Measurements from ENCODE around the gene CNTNAP5.

CNTNAP5 gene

GRCh38 chr2:124689348-124689747 lies 664.3 kb downstream of the CNTNAP5 start:
- H3K4me2 ChIP-seq (ENCODE audit: low read depth, low read length): no peak overlapping the region
- no peak for TF ChIP-seq EZH2 (optimal IDR thresholded peaks at IDR 0.05; ENCODE audit: low read depth, low read length)
- TF ChIP-seq CTCF (IDR thresholded peaks at IDR 0.05; ENCODE audit: low read length): no peak
- TF ChIP-seq EZH2phosphoT487 (IDR thresholded peaks at IDR 0.05; ENCODE audit: low read length): no peak
- H3K79me2 ChIP-seq (ENCODE audit: low read length): no peaks in the 10 kb centered on the region
- no peaks in the 10 kb centered on the region for H3K27me3 ChIP-seq (replicated peaks; ENCODE audit: insufficient read depth, low read length)
- H3F3A ChIP-seq (ENCODE audit: insufficient read depth, low read length): no peaks in the 10 kb centered on the region
- no peak overlapping the region for H3K4me3 ChIP-seq (ENCODE audit: low read length)
- H3K9me2 ChIP-seq (replicated peaks; ENCODE audit: insufficient read depth, low read length): no peaks in the 10 kb centered on the region
- H4K20me1 ChIP-seq (ENCODE audit: insufficient read depth, low read length): no peaks in the 10 kb centered on the region
- H3K36me3 ChIP-seq (replicated peaks; ENCODE audit: insufficient read depth, low read length): no peaks in the 10 kb centered on the region
- H2AFZ ChIP-seq (ENCODE audit: low read length): no peak overlapping the region
- no peak for DNase-seq
- H3K4me1 ChIP-seq (ENCODE audit: low read length): no peaks in the 10 kb centered on the region
- H3K9ac ChIP-seq (ENCODE audit: low read length): no peak overlapping the region
- no peaks in the 10 kb centered on the region for H3K9me3 ChIP-seq (replicated peaks; ENCODE audit: insufficient read depth, low read length)
- H3K27ac ChIP-seq (ENCODE audit: low read length): no peak overlapping the region

GRCh38 chr2:124692216-124692615 lies 667.1 kb downstream of the CNTNAP5 start:
- no peaks in the 10 kb centered on the region for H3K36me3 ChIP-seq (replicated peaks; ENCODE audit: insufficient read depth, low read length)
- no peaks in the 10 kb centered on the region for H3K27me3 ChIP-seq (replicated peaks; ENCODE audit: insufficient read depth, low read length)
- H3K4me2 ChIP-seq (ENCODE audit: low read depth, low read length): no peak overlapping the region
- TF ChIP-seq EZH2phosphoT487 (IDR thresholded peaks at IDR 0.05; ENCODE audit: low read length) (no peak), CTCF (IDR thresholded peaks at IDR 0.05; ENCODE audit: low read length) (no peak), EZH2 (optimal IDR thresholded peaks at IDR 0.05; ENCODE audit: low read depth, low read length) (no peak)
- no peak overlapping the region for H3K27ac ChIP-seq (ENCODE audit: low read length)
- H3F3A ChIP-seq (ENCODE audit: insufficient read depth, low read length): no peaks in the 10 kb centered on the region
- no peaks in the 10 kb centered on the region for H3K4me1 ChIP-seq (ENCODE audit: low read length)
- no peak overlapping the region for H2AFZ ChIP-seq (ENCODE audit: low read length)
- H3K9me3 ChIP-seq (replicated peaks; ENCODE audit: insufficient read depth, low read length): no peaks in the 10 kb centered on the region
- DNase-seq: no peak
- H3K9ac ChIP-seq (ENCODE audit: low read length): no peak overlapping the region
- H3K9me2 ChIP-seq (replicated peaks; ENCODE audit: insufficient read depth, low read length): no peaks in the 10 kb centered on the region
- H3K4me3 ChIP-seq (ENCODE audit: low read length): no peak overlapping the region
- H4K20me1 ChIP-seq (ENCODE audit: insufficient read depth, low read length): no peaks in the 10 kb centered on the region
- no peaks in the 10 kb centered on the region for H3K79me2 ChIP-seq (ENCODE audit: low read length)

- no peak overlapping the region for H2AFZ ChIP-seq (ENCODE audit: low read length)
- H3K9me2 ChIP-seq (replicated peaks; ENCODE audit: insufficient read depth, low read length): no peaks in the 10 kb centered on the region
- no peaks in the 10 kb centered on the region for H3K4me1 ChIP-seq (ENCODE audit: low read length)
- H3K36me3 ChIP-seq (replicated peaks; ENCODE audit: insufficient read depth, low read length): no peaks in the 10 kb centered on the region
- no peaks in the 10 kb centered on the region for H4K20me1 ChIP-seq (ENCODE audit: insufficient read depth, low read length)
- no peak overlapping the region for H3K9ac ChIP-seq (ENCODE audit: low read length)
- no peak for DNase-seq
- no peak overlapping the region for H3K27ac ChIP-seq (ENCODE audit: low read length)
- no peaks in the 10 kb centered on the region for H3F3A ChIP-seq (ENCODE audit: insufficient read depth, low read length)
- no peaks in the 10 kb centered on the region for H3K79me2 ChIP-seq (ENCODE audit: low read length)
- H3K4me3 ChIP-seq (ENCODE audit: low read length): no peak overlapping the region
- H3K9me3 ChIP-seq (replicated peaks; ENCODE audit: insufficient read depth, low read length): no peaks in the 10 kb centered on the region
- TF ChIP-seq CTCF (IDR thresholded peaks at IDR 0.05; ENCODE audit: low read length): no peak
- TF ChIP-seq EZH2phosphoT487 (IDR thresholded peaks at IDR 0.05; ENCODE audit: low read length): no peak
- no peak for TF ChIP-seq EZH2 (optimal IDR thresholded peaks at IDR 0.05; ENCODE audit: low read depth, low read length)
- H3K27me3 ChIP-seq (replicated peaks; ENCODE audit: insufficient read depth, low read length): no peaks in the 10 kb centered on the region
- no peak overlapping the region for H3K4me2 ChIP-seq (ENCODE audit: low read depth, low read length)
Observed at GRCh38 chr2:124692707-124693106, 667.6 kb downstream of the CNTNAP5 start.

Data from MM.1S (cell line).